H1 (cell line): Measurements from ENCODE around the gene NAA16.

ENCODE experiments used
- BACH1 ChIP-seq: IDR thresholded peaks from 2 replicates; pipeline ENCODE4 v1.6.1; 2012; ENCODE audit warnings: low read length, improper control_type of control experiment
- CEBPB ChIP-seq: IDR thresholded peaks from 2 replicates; pipeline ENCODE4 v1.6.1; 2012; ENCODE audit warnings: low read depth, low read length
- CHD1 ChIP-seq: IDR thresholded peaks from 2 replicates; pipeline ENCODE4 v1.6.1; 2012; ENCODE audit warnings: low read depth, low read length, improper control_type of control experiment
- CTCF ChIP-seq, 3 experiments: IDR thresholded peaks; 1 replicate in 2 of 3; 2 replicates in 1 of 3; pipeline versions ENCODE4 v1.5.1 to v1.6.1; 2011; ENCODE audit warnings: low read length in 3 of 3, mild to moderate bottlenecking in 3 of 3, inconsistent platforms in 2 of 3, low read depth in 1 of 3, moderate library complexity in 1 of 3; ENCODE audit not compliant: insufficient read depth in 1 of 3; ENCODE audit errors: control extremely low read depth in 1 of 3
- EP300 ChIP-seq, 2 experiments: IDR thresholded peaks; 1 replicate in 1 of 2; 2 replicates in 1 of 2; pipeline ENCODE4 v1.6.1; 2011 to 2012; ENCODE audit warnings: low read depth in 2 of 2, low read length in 2 of 2, mild to moderate bottlenecking in 2 of 2, borderline replicate concordance in 1 of 2, inconsistent platforms in 1 of 2, moderate library complexity in 1 of 2
- EZH2 ChIP-seq: fragments of 200-600 bp; sonication (generic); IDR thresholded peaks from 2 replicates; pipeline ENCODE4 v1.7.1; 2012; ENCODE audit warnings: low read depth, mild to moderate bottlenecking, moderate library complexity, low read length, inconsistent platforms; ENCODE audit not compliant: severe bottlenecking
- GTF2F1 ChIP-seq: IDR thresholded peaks from 2 replicates; pipeline ENCODE4 v1.6.1; 2012; ENCODE audit warnings: low read depth, low read length, improper control_type of control experiment, borderline replicate concordance
- MAX ChIP-seq: IDR thresholded peaks from 2 replicates; pipeline ENCODE4 v1.6.1; 2012; ENCODE audit warnings: inconsistent platforms
- POLR2A ChIP-seq, 2 experiments: IDR thresholded peaks; 1 replicate in 1 of 2; 2 replicates in 1 of 2; pipeline ENCODE4 v1.6.1; 2011; ENCODE audit warnings: low read depth in 2 of 2, low read length in 2 of 2, mild to moderate bottlenecking in 2 of 2; ENCODE audit errors: control extremely low read depth in 1 of 2
- POLR2AphosphoS5 ChIP-seq: IDR thresholded peaks from 2 replicates; pipeline ENCODE4 v1.6.1; 2011; ENCODE audit warnings: low read depth, low read length
- RBBP5 ChIP-seq: IDR thresholded peaks from 2 replicates; pipeline ENCODE4 v1.7.1; 2012; ENCODE audit warnings: low read depth, mild to moderate bottlenecking, inconsistent platforms, low read length, moderate library complexity, borderline replicate concordance
- SUZ12 ChIP-seq: fragments of 200-600 bp; sonication (generic); IDR thresholded peaks from 2 replicates; pipeline ENCODE4 v1.6.1; 2012; ENCODE audit warnings: mild to moderate bottlenecking, inconsistent platforms, low read length, moderate library complexity, mixed read lengths
- TAF1 ChIP-seq: IDR thresholded peaks from 2 replicates; pipeline ENCODE4 v1.6.1; 2011; ENCODE audit warnings: mild to moderate bottlenecking, low read depth, low read length
- USF2 ChIP-seq: IDR thresholded peaks from 2 replicates; pipeline ENCODE4 v1.6.1; 2011; ENCODE audit warnings: low read length, improper control_type of control experiment

- TF ChIP-seq POLR2AphosphoS5 (no peak), POLR2A (IDR thresholded peaks at IDR 0.05; ENCODE audit: control extremely low read depth in 1 of 2, low read depth in 2 of 2, low read length in 2 of 2) (no peak), USF2 (no peak), CTCF (IDR thresholded peaks at IDR 0.05; ENCODE audit: control extremely low read depth in 1 of 3, insufficient read depth in 1 of 3, low read depth in 1 of 3, low read length in 3 of 3) (no peak), EZH2 (no peak), BACH1 (no peak), GTF2F1 (no peak), RBBP5 (no peak), EP300 (IDR thresholded peaks at IDR 0.05; ENCODE audit: borderline replicate concordance in 1 of 2, low read depth in 2 of 2, low read length in 2 of 2) (no peak), MAX (no peak), CHD1 (no peak), CEBPB (no peak), TAF1 (no peak), SUZ12 (no peak)
Observed at GRCh38 chr13:41313117-41313516, 2.0 kb downstream of the NAA16 start.
